ENCODE results near the gene SZRD1.

DNA sequence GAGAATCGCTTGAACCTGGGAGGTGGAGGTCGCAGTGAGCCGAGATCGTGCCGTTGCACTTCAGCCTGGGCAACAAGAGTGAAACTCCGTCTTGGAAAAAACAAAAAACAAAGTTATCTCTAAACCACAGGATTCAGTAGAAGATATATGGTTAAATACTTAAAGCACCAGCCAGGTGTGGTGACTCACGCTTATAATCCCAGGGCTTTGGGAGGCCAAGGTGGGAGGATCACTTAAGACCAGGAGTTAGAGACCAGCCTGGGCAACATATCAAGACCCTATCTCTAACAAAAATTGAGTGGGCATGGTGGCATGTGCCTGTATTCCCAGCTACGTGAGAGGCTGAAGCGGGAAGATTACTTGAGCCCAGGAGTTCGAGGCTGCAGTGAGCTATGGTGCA is 79.1 kb downstream of the SZRD1 start:
- TF ChIP-seq TAF1 (IDR thresholded peaks at IDR 0.05; ENCODE audit: borderline replicate concordance, insufficient read depth, low read length) (no peak), POLR2AphosphoS5 (IDR thresholded peaks at IDR 0.05; ENCODE audit: low read depth, low read length) (no peak), SIN3A (IDR thresholded peaks at IDR 0.05; ENCODE audit: borderline replicate concordance, insufficient read depth, low read length) (no peak)
- TF ChIP-seq, protein P1, sequence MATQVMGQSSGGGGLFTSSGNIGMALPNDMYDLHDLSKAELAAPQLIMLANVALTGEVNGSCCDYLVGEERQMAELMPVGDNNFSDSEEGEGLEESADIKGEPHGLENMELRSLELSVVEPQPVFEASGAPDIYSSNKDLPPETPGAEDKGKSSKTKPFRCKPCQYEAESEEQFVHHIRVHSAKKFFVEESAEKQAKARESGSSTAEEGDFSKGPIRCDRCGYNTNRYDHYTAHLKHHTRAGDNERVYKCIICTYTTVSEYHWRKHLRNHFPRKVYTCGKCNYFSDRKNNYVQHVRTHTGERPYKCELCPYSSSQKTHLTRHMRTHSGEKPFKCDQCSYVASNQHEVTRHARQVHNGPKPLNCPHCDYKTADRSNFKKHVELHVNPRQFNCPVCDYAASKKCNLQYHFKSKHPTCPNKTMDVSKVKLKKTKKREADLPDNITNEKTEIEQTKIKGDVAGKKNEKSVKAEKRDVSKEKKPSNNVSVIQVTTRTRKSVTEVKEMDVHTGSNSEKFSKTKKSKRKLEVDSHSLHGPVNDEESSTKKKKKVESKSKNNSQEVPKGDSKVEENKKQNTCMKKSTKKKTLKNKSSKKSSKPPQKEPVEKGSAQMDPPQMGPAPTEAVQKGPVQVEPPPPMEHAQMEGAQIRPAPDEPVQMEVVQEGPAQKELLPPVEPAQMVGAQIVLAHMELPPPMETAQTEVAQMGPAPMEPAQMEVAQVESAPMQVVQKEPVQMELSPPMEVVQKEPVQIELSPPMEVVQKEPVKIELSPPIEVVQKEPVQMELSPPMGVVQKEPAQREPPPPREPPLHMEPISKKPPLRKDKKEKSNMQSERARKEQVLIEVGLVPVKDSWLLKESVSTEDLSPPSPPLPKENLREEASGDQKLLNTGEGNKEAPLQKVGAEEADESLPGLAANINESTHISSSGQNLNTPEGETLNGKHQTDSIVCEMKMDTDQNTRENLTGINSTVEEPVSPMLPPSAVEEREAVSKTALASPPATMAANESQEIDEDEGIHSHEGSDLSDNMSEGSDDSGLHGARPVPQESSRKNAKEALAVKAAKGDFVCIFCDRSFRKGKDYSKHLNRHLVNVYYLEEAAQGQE (IDR thresholded peaks at IDR 0.05; ENCODE audit: insufficient read depth in 1 of 2, low read depth in 2 of 2, low read length in 2 of 2): no peak
